GM18505 (cell line): Measurements from ENCODE around the gene PARVA.

Source experiments
- ATAC-seq: cut with Tn5 transposase; IDR thresholded peaks from one replicate; pipeline ENCODE4 v1.9.1; 2021; ENCODE audit not compliant: unreplicated experiment
- POLR2A ChIP-seq: IDR thresholded peaks from 4 replicates; pipeline ENCODE4 v1.6.1; 2011; ENCODE audit warnings: borderline replicate concordance; ENCODE audit not compliant: insufficient read depth, insufficient read length; ENCODE audit errors: extremely low read depth

The PARVA gene

DNA sequence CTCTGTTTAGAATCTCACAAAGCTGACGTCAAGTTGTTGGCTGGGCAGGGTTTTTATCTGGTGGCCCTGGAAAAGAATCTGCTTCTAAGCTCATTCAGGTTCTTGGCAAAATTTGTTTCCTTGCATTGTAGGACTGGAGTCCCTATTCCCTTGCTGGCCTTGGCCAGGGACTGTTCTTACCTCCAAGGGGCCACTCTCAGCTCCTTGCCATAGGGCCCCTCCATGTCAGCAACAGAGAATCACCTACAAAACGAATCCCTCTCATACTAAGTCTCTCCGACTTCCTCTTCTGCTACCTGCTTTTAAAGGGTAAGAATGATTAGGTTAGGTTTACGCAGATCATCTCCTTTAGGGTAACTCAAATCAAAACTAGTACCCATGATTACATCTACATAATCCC is 63.2 kb downstream of the PARVA start:
- no peak for TF ChIP-seq POLR2A
- no peak for ATAC-seq

DNA sequence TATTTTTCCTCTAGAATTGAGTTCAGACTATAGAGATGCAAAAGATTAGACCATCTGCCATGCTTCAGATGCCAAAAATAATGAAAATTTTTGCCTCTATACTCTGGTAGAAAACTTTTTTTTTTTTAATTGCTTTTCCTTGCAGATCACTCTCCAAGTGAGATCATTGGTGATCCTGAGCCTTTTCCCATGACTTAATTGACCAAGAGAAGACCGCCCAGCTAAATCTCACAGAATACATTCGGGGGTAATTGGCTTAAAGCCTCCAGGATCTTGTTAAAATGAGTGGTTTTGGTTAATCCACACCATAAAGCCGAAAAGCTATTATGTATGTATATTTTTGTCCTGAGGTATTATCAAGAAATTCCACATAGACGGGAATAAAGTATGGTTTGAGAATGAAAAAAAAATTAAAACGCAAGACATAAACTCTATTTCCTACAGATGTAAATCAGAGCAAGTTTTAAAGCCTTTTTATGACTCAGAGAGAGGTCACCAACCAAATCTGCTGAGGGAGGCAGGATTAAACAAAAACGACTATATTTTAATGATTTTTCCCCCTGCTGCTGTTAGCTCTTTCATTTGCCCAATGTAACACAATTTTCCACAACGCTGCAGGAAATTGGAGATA is 64.0 kb downstream of the PARVA start:
- no peak for TF ChIP-seq POLR2A
- ATAC-seq = no peak

DNA sequence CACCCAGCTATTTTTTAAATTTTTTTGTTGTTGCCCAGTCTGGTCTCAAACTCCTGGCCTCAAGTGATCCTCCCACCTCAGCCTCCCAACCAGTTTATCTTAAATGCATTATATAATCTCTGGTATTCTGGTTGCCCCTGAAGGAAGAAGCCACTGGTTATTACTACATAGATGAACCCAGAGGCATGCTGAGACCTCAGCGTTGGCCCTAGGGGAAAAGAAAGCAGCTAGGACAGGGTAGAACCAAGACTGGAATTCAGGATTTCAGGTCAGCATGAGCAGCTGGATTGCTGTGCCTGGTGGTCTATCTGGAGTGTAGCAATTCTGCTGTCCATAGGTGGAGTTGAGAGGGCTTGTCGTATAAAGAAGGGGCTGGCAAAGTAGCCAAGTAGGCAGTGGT is 67.2 kb downstream of the PARVA start:
- no peak for ATAC-seq
- TF ChIP-seq POLR2A = no peak

DNA sequence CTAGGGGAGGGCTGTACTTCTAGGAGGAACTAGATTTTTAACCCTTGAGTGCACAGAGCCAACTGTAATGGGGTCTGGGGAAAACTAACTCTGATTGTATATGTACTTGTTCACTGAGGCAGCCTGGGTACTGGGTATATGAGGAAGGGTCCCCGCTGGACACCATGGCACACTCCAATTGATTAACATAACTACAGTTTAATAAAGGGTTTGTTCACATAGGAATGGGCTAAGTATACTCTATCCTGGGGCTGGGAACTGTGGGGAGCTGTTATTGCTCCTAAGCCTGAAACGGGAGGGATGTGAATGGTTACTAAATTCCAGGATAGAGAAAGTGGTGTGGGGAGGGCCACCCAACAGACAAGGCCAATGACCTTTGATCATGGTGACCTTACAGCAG is 67.6 kb downstream of the PARVA start:
- TF ChIP-seq POLR2A = no peak
- ATAC-seq = no peak

DNA sequence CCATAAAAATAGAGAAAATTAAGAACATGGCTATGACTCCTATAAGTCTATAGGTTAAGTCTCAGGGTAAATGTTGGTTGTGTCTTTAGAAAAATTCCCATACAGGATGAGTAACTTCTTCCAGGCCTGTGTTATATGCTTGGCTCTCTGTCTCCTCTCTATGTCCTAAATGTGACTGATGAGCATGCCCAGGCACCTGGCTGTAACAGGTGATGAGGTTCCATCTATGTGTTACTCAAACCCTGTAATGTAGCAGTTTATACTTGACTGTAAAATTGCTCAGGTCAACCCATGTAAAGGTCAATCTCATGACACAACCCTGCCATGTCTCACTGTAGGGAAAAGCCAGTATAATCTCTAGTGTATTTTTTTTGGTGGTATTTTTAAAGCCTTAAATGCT is 69.5 kb downstream of the PARVA start:
- ATAC-seq = no peak
- no peak for TF ChIP-seq POLR2A

DNA sequence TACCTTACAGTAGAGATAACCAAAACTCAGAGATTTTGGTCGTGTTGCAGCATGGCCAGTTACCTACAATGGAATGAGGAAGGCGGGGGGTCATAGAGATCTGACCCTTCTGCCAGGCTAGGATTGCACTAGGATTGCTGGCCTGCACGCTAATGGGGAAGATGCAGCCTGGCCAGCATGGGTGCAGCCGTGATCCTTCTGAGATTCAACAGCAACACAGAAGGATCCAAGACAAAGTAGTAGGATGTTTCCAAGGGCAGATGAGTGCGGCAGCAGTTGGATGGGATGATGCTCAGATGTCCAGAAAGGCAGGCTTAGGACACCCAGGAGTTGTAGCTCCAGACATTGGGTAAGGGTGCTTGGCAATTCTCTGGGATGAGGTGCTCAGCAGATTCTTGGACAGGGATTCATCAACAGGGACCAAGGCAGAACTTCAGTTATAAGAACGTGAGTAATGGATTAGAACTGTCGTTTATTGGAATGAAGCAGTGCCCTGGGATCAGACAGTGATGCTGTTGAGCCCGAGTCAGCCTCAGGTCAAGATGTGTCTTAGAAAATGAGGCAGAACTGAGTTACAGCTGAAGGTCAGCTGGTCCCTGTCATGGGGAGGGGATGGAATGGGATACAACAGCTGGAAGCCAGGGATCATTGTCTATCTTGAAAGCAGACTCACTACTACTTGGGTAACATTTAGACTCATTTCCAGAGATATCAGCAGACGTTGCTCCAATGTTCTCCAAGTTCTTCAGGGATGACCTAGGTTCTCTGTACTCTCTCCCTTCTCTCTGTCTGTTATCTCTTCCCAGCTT is 71.0 kb downstream of the PARVA start:
- TF ChIP-seq POLR2A = no peak
- ATAC-seq = no peak

DNA sequence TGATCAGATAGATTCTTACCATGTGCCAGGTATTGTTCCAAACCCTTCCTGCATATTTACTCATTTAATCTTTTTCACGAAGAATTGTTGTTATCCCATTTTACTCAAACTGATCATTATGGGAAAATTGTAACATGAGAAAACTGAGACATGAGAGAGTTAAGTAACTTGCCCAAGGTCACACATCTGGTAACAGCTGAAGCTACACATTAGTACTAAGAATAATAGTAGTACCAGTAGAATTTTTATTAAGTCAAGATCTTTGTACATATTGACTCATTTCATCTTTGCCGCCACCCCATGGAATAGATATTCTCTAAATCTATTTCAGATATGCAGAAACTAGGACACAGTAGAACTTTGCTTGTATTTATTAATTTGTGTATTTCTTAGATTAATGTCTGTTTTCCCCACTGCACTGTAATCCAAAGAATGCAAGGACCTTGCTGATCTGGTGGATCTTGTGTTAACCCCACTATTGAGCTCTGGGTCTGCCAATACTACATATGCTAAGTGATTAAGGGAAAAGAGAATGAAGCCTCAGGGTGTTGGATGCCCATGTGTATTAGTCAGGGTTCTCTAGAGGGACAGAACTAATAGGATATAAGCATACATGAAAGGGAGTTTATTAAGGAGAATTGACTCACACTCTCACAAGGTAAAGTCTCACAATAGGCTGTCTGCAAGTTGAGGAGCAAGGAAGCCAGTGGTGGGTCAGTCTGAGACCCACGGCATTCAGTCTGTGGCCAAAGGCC is 72.8 kb downstream of the PARVA start:
- no peak for TF ChIP-seq POLR2A
- ATAC-seq = no peak

DNA sequence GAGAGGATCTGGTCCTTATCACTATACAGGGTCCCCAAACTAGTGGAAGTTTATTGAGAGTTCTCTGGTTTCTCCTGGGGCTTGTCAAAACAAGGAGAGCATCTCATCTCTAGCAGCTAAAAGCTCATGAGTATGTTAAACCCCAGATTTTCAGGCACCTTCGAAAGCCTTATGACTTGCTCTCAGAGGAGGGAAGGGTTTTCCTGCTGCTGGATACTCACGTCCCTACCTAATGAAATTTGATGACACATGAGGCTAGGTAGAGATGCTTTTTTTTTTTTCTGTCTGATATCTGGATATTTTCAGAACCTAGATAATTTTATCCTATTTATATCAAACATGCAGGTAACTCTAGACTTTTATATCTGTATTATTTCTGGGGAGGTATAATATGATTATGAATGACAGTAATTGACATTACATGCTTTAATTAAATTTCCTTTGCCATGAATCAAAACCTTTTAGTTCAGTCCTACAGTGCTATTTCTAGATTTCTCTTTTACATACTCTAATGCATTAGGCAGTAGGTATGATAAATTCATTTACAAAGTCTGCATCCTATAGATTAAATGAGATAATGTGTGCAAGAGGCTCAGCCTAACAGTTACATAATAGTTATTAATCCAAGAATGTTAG is 73.9 kb downstream of the PARVA start:
- ATAC-seq = no peak

DNA sequence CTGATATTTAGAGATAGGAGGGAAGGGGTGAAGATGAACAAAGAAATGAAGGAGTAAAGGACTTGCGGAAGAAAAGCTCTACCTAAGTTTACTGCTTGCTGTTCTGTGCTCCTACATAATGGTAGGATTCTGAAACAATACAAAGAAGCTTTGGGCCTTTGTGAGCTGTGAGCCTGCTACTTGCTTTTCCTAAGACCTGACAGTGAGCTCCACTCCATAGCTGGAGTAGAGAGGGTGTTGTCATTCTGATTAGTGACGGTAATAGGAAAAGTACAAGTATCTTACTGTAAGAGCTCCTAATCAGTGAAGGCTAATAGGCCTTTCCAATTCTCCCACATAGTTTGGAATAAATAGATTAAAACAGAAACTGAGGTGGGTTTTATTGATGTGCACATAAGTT is 75.9 kb downstream of the PARVA start:
- no peak for ATAC-seq
- no peak for TF ChIP-seq POLR2A

More for the DNA sequence above, 73.9 kb downstream of the PARVA start:
- TF ChIP-seq POLR2A = no peak

DNA sequence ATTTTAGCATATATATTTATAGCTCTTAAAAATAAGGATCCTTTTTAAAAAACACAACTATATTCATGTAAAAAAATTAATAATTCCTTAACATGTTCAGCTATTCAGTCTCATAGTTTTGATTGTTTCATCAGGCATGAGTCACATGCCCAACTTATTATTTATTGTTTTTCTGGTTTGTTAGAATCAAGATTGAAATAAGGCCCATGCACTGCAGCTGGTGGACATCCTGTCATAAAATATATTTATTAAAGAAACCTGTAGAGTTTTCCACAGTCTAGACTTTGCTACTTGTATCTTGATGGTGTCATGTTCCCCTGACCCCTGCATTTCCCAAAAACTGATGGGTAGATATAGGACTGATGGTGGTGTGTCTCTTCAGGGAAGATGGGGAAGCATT is 77.4 kb downstream of the PARVA start:
- no peak for TF ChIP-seq POLR2A
- no peak for ATAC-seq

DNA sequence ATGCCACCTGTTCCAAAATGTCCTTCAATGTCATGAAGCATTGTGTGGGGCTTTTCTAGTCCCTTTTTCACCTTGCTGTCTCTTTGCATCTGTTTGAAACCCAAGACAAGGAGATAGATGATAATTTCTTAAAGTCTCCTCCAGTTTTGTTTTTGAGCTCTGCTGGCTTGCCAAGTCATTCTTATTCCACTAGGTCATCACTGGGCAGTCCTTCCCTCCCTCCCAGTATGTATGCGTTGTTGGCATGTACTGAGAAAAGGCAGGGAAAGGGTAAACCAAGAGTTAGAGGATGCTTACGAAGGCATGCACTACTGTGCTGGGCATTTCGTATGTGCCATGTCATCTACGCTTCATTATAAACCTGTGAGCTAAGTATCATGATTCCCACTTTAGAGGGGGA is 78.6 kb downstream of the PARVA start:
- TF ChIP-seq POLR2A = no peak
- no peak for ATAC-seq

DNA sequence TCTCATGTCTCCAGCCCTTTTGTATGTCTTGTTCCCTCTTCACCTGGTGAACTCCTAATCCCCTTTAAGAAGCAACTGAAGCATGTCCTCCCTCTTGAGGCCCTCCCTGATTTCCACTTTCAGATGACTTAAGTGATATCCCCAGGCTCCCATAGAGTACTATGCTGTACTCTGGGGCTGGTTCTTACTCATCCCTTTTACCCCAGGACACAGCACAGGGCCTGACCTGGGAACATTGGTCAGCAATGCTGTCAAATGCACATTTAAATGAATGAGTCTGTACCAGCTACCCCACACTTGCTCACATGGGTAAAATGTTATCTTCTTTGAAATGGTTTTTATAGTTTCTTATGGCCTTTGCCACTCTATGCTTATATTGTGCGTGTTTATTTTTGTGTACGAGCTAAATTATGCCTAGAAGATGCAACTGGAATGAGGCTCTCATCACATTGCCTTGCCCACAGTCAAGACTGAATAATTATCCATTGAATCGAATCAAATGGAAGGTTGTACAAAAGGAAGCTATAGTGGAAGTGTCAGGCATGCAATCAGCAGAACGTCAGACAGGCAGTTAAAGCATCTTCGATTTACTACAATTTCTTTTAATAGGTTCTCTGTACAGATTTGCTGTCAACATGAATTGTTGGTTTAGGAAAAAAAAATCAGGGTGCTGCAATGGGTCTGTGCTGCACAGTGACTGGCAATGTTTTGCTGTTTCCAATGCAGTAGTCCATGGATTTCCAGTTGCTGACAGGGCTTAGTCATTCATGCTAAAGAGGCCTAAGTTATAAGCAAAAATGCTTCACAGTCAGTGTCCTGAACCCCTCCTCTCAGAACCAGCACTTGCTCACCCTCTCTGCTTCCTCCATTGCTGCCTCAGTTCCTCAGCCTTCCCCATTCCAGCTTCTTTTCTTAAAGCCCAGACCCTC is 79.5 kb downstream of the PARVA start:
- no peak for ATAC-seq
- no peak for TF ChIP-seq POLR2A
